Kidney (tissue), 14 donors: ENCODE data around the gene ASAP2. TPM values are rescaled to one million over a fixed set of nuclear protein-coding genes. Genes with fewer than 3 reads are reported as not detected.

ENCODE experiments used
- DNase-seq, 5 donors: peaks; one replicate each; pipeline ENCODE4 v3.0.0-alpha.2; 2013 to 2020
- FAIRE-seq: peaks from 2 replicates; lab custom pipeline; 2012; peaks lifted over from hg19 to GRCh38; lab: Jason Lieb, UNC
- H3K27ac ChIP-seq, 2 donors: one replicate each; pipeline ENCODE4 v1.7.0; 2013; ENCODE audit warnings: low read depth in 2 of 2, low read length in 2 of 2, inconsistent platforms in 1 of 2
- H3K27me3 ChIP-seq: one replicate; pipeline ENCODE4 v1.7.1; 2013; ENCODE audit warnings: low read length, inconsistent platforms; ENCODE audit not compliant: control insufficient read depth, insufficient read depth
- H3K36me3 ChIP-seq, 3 donors: one replicate each; pipeline versions ENCODE4 v1.7.0 to v1.7.1; 2013; ENCODE audit warnings: low read length in 3 of 3, control low read depth in 1 of 3, inconsistent platforms in 1 of 3; ENCODE audit not compliant: insufficient read depth in 3 of 3, control insufficient read depth in 2 of 3
- H3K4me1 ChIP-seq, 3 donors: one replicate each; pipeline versions ENCODE4 v1.7.0 to v1.7.1; 2013; ENCODE audit warnings: low read length in 3 of 3, inconsistent platforms in 1 of 3, low read depth in 1 of 3; ENCODE audit not compliant: control insufficient read depth in 2 of 3, insufficient read depth in 2 of 3
- H3K4me3 ChIP-seq, 3 donors: one replicate each; pipeline versions ENCODE4 v1.7.0 to v1.8.1; 2013; ENCODE audit warnings: low read length in 3 of 3, control low read depth in 1 of 3, inconsistent platforms in 1 of 3
- H3K9ac ChIP-seq, 3 donors: one replicate each; pipeline versions ENCODE4 v1.7.0 to v1.7.1; 2013; ENCODE audit warnings: low read length in 3 of 3, control low read depth in 1 of 3, inconsistent platforms in 1 of 3
- H3K9me3 ChIP-seq, 3 donors: one replicate each; pipeline versions ENCODE4 v1.7.0 to v1.7.1; 2013; ENCODE audit warnings: low read length in 3 of 3, control low read depth in 1 of 3, inconsistent platforms in 1 of 3; ENCODE audit not compliant: control insufficient read depth in 2 of 3, insufficient read depth in 1 of 3
- CTCF ChIP-seq: IDR thresholded peaks from 3 replicates; pipeline ENCODE4 v1.5.1; 2012; ENCODE audit warnings: mild to moderate bottlenecking, moderate library complexity, borderline replicate concordance; ENCODE audit not compliant: insufficient read depth; ENCODE audit errors: extremely low read depth
- intact Hi-C: fragments of 100-400 bp; cut with DNase I; formaldehyde crosslinking; loops from one replicate; pipeline ENCODE4 v1.11.1; 2022
- polyA plus RNA-seq: library from polyadenylated mRNA; stranded (reverse); fragments of 350-450 nt; fragmentation: Illumina TruSeq; extraction: RNeasy Lipid Tissue Mini Kit (QIAGEN cat#74804); gene quantifications from one replicate; pipeline ENCODE4 v1.2.3, GENCODE V29; 2014; ENCODE audit warnings: low read depth, low replicate concordance; ENCODE audit not compliant: insufficient read depth
- total RNA-seq: library from RNA; stranded (reverse); fragmentation: NEBNext Ultra II Directional; extraction: Animal tissue kit (Norgen Biotek cat#: 25700); gene quantifications from one replicate; pipeline ENCODE4 v1.2.1, GENCODE V29; 2021
- donor health status: control.
- donor health status: control.
- donor health status: control.
- donor health status: control.
- donor health status: control.
- donor health status: DM: yes; HTN: yes; CAD: no.
- donor health status: Normal renal cell carcinoma (clear cell type).

ASAP2 gene
- total and polyA plus RNA-seq, 2 donors from 2014 or later = 26.2 to 54.8 TPM

DNA sequence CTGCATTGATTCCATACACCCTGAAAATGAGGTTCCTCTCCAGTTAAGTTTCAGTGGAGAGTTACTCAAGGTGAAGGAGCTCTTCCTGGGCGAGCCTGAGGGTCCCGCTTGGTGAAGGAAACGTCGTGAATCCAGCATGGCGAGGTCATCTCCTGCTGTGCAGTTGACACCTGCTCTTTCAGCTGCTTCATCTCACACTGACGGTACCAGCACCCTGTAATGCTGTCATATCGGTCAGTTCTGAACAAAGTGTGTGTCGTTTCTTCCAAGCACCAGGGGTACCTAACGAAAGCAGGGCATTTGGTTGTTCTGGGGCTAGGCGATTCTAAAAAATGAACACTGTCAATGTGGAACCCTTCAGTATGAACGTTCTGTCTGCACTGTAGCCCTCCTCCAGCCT lies 164.1 kb downstream of the ASAP2 start:
- H3K4me1 ChIP-seq = peaks cover 3 to 40% (median 27%) of the 10 kb centered on the region in 3 donors
- H3K27ac ChIP-seq = peak overlapping the region in 1 of 2 donors; percentile 3
- peak overlapping the region in 1 of 3 donors; percentile 12 for H3K9ac ChIP-seq
- TF ChIP-seq CTCF = no peak
- no peak overlapping the region for H3K4me3 ChIP-seq
- DNase-seq (no peak), FAIRE-seq (no peak)
- H3K27me3 ChIP-seq = no peaks in the 10 kb centered on the region
- H3K36me3 ChIP-seq = peaks cover 5 to 45% (median 8%) of the 10 kb centered on the region in 3 donors
- intact Hi-C loops = no loop called here
- H3K9me3 ChIP-seq = no peaks in the 10 kb centered on the region

GRCh38 chr2:9373047-9373446 lies 166.4 kb downstream of the ASAP2 start:
- Histone ChIP-seq H3K36me3 (peaks cover 2 to 49% (median 11%) of the 10 kb centered on the region in 3 donors), H3K27me3 (no peaks in the 10 kb centered on the region), H3K4me3 (no peak overlapping the region), H3K4me1 (peaks cover 3 to 45% (median 21%) of the 10 kb centered on the region in 3 donors), H3K9ac (peak overlapping the region in 1 of 3 donors; percentile 46), H3K9me3 (no peaks in the 10 kb centered on the region), H3K27ac (peak overlapping the region; percentile 93 to 95)
- DNase-seq = peak; percentile 57 to 93 (median 63)
- TF ChIP-seq CTCF = no peak
- no peak for FAIRE-seq
- intact Hi-C loops = no loop called here

DNA sequence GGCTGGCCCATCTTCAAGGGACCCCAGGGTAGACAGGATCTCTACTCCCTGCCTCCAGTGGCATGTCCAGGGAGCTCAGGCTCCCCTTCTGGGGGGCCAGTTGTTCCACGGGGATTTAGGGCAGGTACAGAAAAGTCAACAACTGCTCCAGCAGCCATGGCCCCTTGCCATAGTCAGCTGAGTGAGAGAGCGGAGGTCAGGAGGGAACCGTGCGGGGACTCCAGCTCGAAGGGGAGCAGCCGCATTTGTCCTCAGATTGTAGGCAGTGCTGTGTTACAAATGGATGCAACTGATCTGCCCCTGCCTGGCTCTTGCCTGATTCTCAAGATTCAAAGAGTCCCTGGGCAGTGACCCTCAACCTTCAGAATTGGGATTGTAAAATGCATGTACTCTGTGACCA lies 166.9 kb downstream of the ASAP2 start:
- Histone ChIP-seq H3K27ac (peak overlapping the region; percentile 93 to 95), H3K36me3 (peaks cover 2 to 45% (median 11%) of the 10 kb centered on the region in 3 donors), H3K4me3 (no peak overlapping the region), H3K27me3 (no peaks in the 10 kb centered on the region), H3K9me3 (no peaks in the 10 kb centered on the region), H3K4me1 (peaks cover 3 to 49% (median 21%) of the 10 kb centered on the region in 3 donors), H3K9ac (peak overlapping the region in 1 of 3 donors; percentile 43)
- DNase-seq (peak in 2 of 5 donors; percentile 25 to 26), FAIRE-seq (no peak)
- TF ChIP-seq CTCF = no peak
- intact Hi-C loops = no loop called here
